Endodermal cell (in vitro differentiated cells): ENCODE results near the gene KIRREL3. TPM values are rescaled to one million over a fixed set of nuclear protein-coding genes. Genes with fewer than 3 reads are reported as not detected.

Experiments
- DNase-seq: peaks from one replicate; pipeline ENCODE4 v3.0.0-alpha.2; 2017
- H3K27ac ChIP-seq: 2 replicates; pipeline ENCODE4 v1.5.1; 2013; ENCODE audit warnings: mild to moderate bottlenecking, low read depth, low read length, moderate library complexity
- H3K27me3 ChIP-seq: 2 replicates; pipeline ENCODE4 v1.6.1; 2013; ENCODE audit warnings: mild to moderate bottlenecking, low read length, moderate library complexity; ENCODE audit not compliant: insufficient read depth, control insufficient read depth, poor library complexity, severe bottlenecking
- H3K36me3 ChIP-seq: 2 replicates; pipeline ENCODE4 v1.7.0; 2013; ENCODE audit warnings: mild to moderate bottlenecking, low read length, moderate library complexity; ENCODE audit not compliant: control insufficient read depth, insufficient read depth
- H3K4me1 ChIP-seq: one replicate; pipeline ENCODE4 v1.7.0; 2013; ENCODE audit warnings: low read length; ENCODE audit not compliant: control insufficient read depth, insufficient read depth
- H3K4me3 ChIP-seq: 2 replicates; pipeline ENCODE4 v1.5.1; 2013; ENCODE audit warnings: mild to moderate bottlenecking, low read length, moderate library complexity
- H3K9ac ChIP-seq: 2 replicates; pipeline ENCODE4 v1.6.1; 2013; ENCODE audit warnings: mild to moderate bottlenecking, low read length, moderate library complexity; ENCODE audit not compliant: poor library complexity, severe bottlenecking; ENCODE audit errors: extremely low read depth
- H3K9me3 ChIP-seq: 2 replicates; pipeline ENCODE4 v1.6.1; 2013; ENCODE audit warnings: mild to moderate bottlenecking, low read length, moderate library complexity; ENCODE audit not compliant: control insufficient read depth
- H3K27ac Mint-ChIP-seq: 2 replicates; pipeline ENCODE4 v1.8.0; 2020; ENCODE audit warnings: mixed read lengths
- H3K27me3 Mint-ChIP-seq: 2 replicates; pipeline ENCODE4 v1.8.0; 2021; ENCODE audit warnings: mild to moderate bottlenecking, mixed read lengths; ENCODE audit not compliant: insufficient read depth
- H3K36me3 Mint-ChIP-seq: 2 replicates; pipeline ENCODE4 v1.8.0; 2020; ENCODE audit warnings: low read depth, mixed read lengths
- H3K4me1 Mint-ChIP-seq: 2 replicates; pipeline ENCODE4 v1.8.0; 2020; ENCODE audit warnings: mixed read lengths
- H3K4me3 Mint-ChIP-seq: 2 replicates; pipeline ENCODE4 v1.8.0; 2020; ENCODE audit warnings: mild to moderate bottlenecking, moderate library complexity, mixed read lengths
- H3K9me3 Mint-ChIP-seq: 2 replicates; pipeline ENCODE4 v1.8.0; 2020; ENCODE audit warnings: mild to moderate bottlenecking, mixed read lengths
- WGBS, 2 experiments: methylation state at CpG; one replicate each; pipeline versions ENCODE4 v1.1.5 to v1.1.7; 2013; ENCODE audit warnings: missing lambda C conversion rate in 2 of 2, mixed read lengths in 1 of 2; ENCODE audit not compliant: insufficient coverage in 1 of 2, insufficient read length in 1 of 2; 5-methylcytosine and 5-hydroxymethylcytosine counted together
- total RNA-seq, 2 donors: library from RNA; stranded (reverse); fragmentation: NEBNext Ultra II Directional in 1 of 2; extraction: Animal tissue kit (Norgen Biotek cat#: 25700) in 1 of 2; gene quantifications; 2 replicates in 1 of 2; 3 replicates in 1 of 2; pipeline ENCODE4 v1.2.1, GENCODE V29; 2021
- TF ChIP-seq, protein P1 (sequence below): fragments of 200-600 bp; sonication (generic); conservative IDR thresholded peaks from 2 replicates; pipeline ENCODE4 v1.5.0; 2021; ENCODE audit warnings: antibody characterized with exemption, mild to moderate bottlenecking

The KIRREL3 gene
- total RNA-seq, 2 donors from 2014 or later = 1.1 to 1.4 TPM

DNA sequence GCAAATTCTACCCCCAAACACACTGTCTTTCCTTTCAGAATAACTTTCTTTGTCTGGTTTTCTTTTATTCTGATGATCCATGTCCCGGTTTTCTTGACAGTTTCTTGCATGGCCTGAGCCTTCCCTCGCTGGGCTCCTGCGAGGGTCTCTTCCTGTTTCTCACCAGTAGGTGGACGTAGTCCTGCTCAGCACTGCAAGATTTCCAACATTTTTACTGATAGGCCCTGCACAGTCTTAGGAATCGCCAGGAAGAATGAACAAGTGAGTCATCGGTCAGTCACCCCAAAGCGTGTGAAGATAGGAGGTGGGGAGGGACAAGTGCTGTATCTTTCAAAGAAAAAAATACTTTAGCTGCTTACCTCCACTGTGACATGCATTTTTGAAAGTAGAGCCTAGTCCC is 16.9 kb upstream of the KIRREL3 start:
- Histone ChIP-seq H3K27ac (no peak overlapping the region), H3K9ac (no peak overlapping the region), H3K27me3 (no peaks in the 10 kb centered on the region), H3K4me1 (no peaks in the 10 kb centered on the region), H3K9me3 (no peaks in the 10 kb centered on the region), H3K4me3 (no peak overlapping the region), H3K36me3 (no peaks in the 10 kb centered on the region)
- Mint-ChIP-seq H3K9me3 (no peaks in the 10 kb centered on the region), H3K36me3 (no peaks in the 10 kb centered on the region), H3K27ac (no peak overlapping the region), H3K4me3 (no peak overlapping the region), H3K4me1 (peaks cover 9% of the 10 kb centered on the region), H3K27me3 (peaks cover 10% of the 10 kb centered on the region)
- TF ChIP-seq, protein P1, sequence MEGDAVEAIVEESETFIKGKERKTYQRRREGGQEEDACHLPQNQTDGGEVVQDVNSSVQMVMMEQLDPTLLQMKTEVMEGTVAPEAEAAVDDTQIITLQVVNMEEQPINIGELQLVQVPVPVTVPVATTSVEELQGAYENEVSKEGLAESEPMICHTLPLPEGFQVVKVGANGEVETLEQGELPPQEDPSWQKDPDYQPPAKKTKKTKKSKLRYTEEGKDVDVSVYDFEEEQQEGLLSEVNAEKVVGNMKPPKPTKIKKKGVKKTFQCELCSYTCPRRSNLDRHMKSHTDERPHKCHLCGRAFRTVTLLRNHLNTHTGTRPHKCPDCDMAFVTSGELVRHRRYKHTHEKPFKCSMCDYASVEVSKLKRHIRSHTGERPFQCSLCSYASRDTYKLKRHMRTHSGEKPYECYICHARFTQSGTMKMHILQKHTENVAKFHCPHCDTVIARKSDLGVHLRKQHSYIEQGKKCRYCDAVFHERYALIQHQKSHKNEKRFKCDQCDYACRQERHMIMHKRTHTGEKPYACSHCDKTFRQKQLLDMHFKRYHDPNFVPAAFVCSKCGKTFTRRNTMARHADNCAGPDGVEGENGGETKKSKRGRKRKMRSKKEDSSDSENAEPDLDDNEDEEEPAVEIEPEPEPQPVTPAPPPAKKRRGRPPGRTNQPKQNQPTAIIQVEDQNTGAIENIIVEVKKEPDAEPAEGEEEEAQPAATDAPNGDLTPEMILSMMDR = peak; percentile 85
- peak; percentile 77 for DNase-seq
- WGBS, 2 experiments = 37 to 56% methylated on average over 5 to 7 of the region's 7 CpGs

DNA sequence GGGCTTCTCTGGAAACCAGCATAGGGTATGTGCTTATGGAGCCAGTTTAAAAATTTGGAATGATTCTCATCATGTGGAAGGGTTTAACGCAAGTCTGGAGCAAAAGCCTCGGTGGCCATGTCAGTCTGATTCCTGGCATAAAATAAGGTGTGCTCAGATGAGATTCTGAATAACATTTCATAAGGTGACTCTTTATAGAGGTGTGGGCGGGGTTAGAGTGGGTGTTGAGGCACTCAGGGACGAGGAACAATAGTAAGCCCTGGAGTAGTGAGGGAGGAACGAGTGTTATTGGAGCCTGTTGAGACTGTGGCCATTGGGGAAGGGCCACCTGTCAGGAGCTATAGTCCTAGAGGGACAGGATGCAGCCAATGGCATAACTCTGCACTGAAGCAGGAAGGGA is 13.0 kb upstream of the KIRREL3 start:
- H3K36me3 Mint-ChIP-seq = no peaks in the 10 kb centered on the region
- no peak overlapping the region for H3K4me3 ChIP-seq
- no peak overlapping the region for H3K4me3 Mint-ChIP-seq
- DNase-seq = peak; percentile 19
- peaks cover 7% of the 10 kb centered on the region for H3K4me1 Mint-ChIP-seq
- H3K36me3 ChIP-seq = no peaks in the 10 kb centered on the region
- H3K27ac Mint-ChIP-seq = no peak overlapping the region
- no peaks in the 10 kb centered on the region for H3K9me3 ChIP-seq
- TF ChIP-seq, protein P1 = no peak
- H3K9me3 Mint-ChIP-seq = no peaks in the 10 kb centered on the region
- no peaks in the 10 kb centered on the region for H3K27me3 ChIP-seq
- WGBS, 2 experiments = 86 to 90% methylated on average over 4 to 5 of the region's 5 CpGs
- H3K27ac ChIP-seq = no peak overlapping the region
- peaks cover 14% of the 10 kb centered on the region for H3K27me3 Mint-ChIP-seq
- no peak overlapping the region for H3K9ac ChIP-seq
- no peaks in the 10 kb centered on the region for H3K4me1 ChIP-seq

DNA sequence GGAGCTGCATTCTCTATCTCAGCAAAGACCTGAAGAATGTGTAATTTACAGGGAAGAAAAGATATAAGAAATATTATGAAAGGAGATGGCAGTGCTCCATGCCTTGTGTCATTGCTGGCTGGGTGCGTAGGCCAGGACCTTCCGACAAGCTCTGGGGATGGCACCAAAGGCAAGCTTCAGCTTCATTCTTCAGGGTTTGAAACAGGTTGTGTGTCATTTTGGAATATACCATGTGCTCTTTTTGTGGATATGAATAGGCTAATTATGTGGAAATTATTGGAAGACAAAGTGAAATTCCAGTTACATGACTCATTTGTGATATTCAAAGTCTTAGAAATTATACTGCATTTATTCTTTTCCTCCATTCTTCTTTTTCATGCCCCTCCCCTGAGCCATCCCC is 5.7 kb upstream of the KIRREL3 start:
- H3K27ac ChIP-seq = no peak overlapping the region
- H3K27me3 ChIP-seq = peaks cover 37% of the 10 kb centered on the region
- TF ChIP-seq, protein P1 = no peak
- H3K27me3 Mint-ChIP-seq = peaks cover 31% of the 10 kb centered on the region
- no peak overlapping the region for H3K9ac ChIP-seq
- no peak overlapping the region for H3K4me3 ChIP-seq
- H3K4me1 ChIP-seq = no peaks in the 10 kb centered on the region
- H3K4me1 Mint-ChIP-seq = peaks cover 12% of the 10 kb centered on the region
- H3K36me3 ChIP-seq = no peaks in the 10 kb centered on the region
- H3K36me3 Mint-ChIP-seq = no peaks in the 10 kb centered on the region
- 95 to 100% methylated on average over 2 of the region's 2 CpGs for WGBS, 2 experiments
- no peaks in the 10 kb centered on the region for H3K9me3 Mint-ChIP-seq
- no peak overlapping the region for H3K27ac Mint-ChIP-seq
- H3K9me3 ChIP-seq = no peaks in the 10 kb centered on the region
- DNase-seq = no peak
- no peak overlapping the region for H3K4me3 Mint-ChIP-seq
